LNCaP clone FGC (cell line): ENCODE data around the gene TAF4.

Experiments used
- DNase-seq: peaks from one replicate; pipeline ENCODE4 v3.0.0-alpha.2; 2011; ENCODE audit warnings: low read depth
- H3K4me3 ChIP-seq: 2 replicates; pipeline ENCODE4 v1.5.1; 2011; ENCODE audit warnings: mild to moderate bottlenecking, low read depth, low read length, control low read depth
- CTCF ChIP-seq: IDR thresholded peaks from 2 replicates; pipeline ENCODE4 v1.5.1; 2012; ENCODE audit warnings: mild to moderate bottlenecking; ENCODE audit not compliant: control insufficient read depth, insufficient read depth; ENCODE audit errors: extremely low read depth

TAF4 gene

GRCh38 chr20:61955668-61956395 lies 109.8 kb downstream of the TAF4 start:
- DNase-seq, result no peak
- no peak for TF ChIP-seq CTCF

GRCh38 chr20:61954276-61955021 lies 111.2 kb downstream of the TAF4 start:
- no peak for DNase-seq
- H3K4me3 ChIP-seq, result no peak overlapping the region
- no peak for TF ChIP-seq CTCF

More at GRCh38 chr20:61955668-61956395, 109.8 kb downstream of the TAF4 start:
- H3K4me3 ChIP-seq, result no peak overlapping the region

- no peak overlapping the region for H3K4me3 ChIP-seq
- no peak for DNase-seq
- no peak for TF ChIP-seq CTCF
Observed at GRCh38 chr20:61953037-61954021, 112.4 kb downstream of the TAF4 start.

- no peak for TF ChIP-seq CTCF
- DNase-seq, result no peak
- H3K4me3 ChIP-seq, result no peak overlapping the region
Observed at GRCh38 chr20:61951695-61952533, 113.8 kb downstream of the TAF4 start.

GRCh38 chr20:61950641-61951071 lies 115.0 kb downstream of the TAF4 start:
- no peak for TF ChIP-seq CTCF
- H3K4me3 ChIP-seq, result no peak overlapping the region
- DNase-seq, result no peak
